Limb (tissue), 2 donors: ENCODE data around the gene C11orf52.
"Not testable (repeated sequence)": the region's sequence is repeated elsewhere in the genome, so short reads cannot be mapped to it uniquely, and the experiment has no call there.

Source experiments
- DNase-seq, 2 donors: peaks; one replicate each; pipeline ENCODE4 v3.0.0-alpha.2; 2016; ENCODE audit errors: extremely low spot score in 2 of 2

Gene C11orf52

DNA sequence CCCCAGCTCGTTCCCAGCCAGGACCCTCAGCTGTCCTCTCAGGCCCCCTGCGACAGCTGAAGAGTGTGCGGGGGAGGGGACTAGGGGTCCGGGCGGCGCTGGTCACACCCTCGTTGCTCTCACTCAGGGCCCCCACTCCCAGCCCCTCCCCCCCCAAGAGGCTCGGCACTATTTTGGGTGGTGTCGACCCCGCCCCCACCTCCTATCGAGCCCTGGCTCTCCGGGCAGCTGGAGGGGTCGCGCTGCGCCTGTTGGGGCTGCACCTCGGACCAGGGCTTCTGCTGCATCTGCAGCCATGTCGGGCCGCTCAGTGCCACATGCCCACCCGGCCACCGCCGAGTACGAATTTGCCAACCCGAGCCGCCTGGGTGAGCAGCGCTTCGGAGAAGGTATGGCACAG is 6.2 kb upstream of the C11orf52 start, which contains the start of gene HSPB2:
HSPB2 (plus strand) TSS at position 200 of the 400 bp plus-strand sequence; CDS start at position 296, 96 bp downstream.
- peak; percentile 28 to 71 for DNase-seq

DNA sequence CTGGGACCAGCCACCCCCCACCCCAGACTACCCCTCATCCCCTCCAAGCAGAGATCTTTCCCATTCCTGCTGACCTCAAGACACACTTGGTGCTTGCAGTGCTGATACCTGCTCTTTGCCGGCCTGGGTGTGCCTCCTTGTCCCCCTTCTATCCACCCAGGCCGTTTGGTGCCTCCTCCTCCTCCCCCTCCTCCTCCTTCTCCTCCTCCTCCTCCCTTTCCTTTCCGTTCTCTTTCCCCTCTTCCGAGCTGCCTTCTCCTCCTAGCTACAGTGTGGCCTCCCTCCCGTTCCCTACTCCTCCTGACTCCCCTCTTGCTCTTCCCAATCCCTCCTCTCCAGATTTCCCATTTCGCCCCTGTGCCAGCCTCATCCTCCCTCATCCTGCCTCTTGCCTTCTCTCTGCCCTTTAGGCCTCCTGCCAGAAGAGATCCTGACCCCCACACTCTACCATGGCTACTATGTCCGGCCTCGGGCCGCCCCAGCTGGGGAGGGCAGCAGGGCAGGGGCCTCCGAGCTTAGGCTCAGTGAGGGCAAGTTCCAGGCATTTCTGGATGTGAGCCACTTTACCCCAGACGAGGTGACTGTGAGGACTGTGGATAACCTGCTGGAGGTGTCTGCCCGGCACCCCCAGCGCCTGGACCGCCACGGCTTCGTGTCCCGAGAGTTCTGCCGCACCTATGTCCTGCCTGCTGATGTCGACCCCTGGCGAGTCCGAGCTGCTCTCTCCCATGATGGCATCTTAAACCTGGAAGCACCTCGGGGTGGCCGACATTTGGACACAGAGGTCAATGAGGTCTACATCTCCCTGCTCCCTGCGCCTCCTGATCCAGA is 5.5 kb upstream of the C11orf52 start:
- peak in 1 of 2 donors; percentile 46 for DNase-seq

DNA sequence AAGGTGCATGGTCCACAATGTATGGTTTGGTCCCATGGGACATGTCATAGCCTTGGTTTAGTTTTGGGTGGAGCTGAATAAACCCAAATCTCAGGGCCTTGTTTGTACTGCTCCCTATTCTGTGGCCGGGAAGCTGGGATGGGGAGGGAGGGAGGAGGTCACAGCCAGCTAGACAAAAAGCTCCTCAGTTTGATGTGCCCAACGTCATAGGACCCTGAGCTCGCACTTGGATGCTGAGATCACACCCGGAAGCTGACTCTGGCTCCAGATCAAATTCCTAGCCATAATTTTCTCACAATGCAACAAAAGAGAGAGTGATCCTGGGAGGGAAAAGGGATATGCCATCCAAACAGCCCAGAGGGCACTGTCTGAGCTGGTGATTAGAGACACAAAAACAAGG is 4.7 kb upstream of the C11orf52 start:
- DNase-seq: peak in 1 of 2 donors; percentile 29

DNA sequence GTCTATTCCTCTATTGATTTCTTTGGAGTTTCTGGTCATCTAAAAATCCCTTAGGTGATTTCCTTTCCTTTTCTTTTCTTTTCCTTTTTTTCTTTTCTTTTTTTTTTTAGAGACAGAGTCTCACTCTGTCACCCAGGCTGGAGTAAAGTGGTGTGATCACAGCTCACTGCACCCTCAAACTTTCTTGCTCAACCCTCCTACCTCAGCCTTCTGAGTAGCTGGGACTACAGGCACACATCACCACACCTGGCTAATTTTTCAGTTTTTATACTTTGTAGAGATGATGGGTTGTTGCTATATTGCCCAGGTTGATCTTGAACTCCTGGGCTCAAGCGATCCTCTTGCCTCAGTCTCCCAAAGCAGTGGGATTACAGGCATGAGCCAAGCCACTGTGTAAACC is 1.9 kb upstream of the C11orf52 start:
- DNase-seq: no peak

- no peak for DNase-seq
These were observed 1.4 kb upstream of the C11orf52 start for GRCh38 chr11:111917312-111917711.

- DNase-seq: no peak
These were observed 925 bp upstream of the C11orf52 start for GRCh38 chr11:111917788-111918187.

- no peak for DNase-seq
These were observed 2.2 kb downstream of the C11orf52 start for GRCh38 chr11:111920908-111921307.

- DNase-seq: no peak
These were observed 3.0 kb downstream of the C11orf52 start for GRCh38 chr11:111921541-111922230.

DNA sequence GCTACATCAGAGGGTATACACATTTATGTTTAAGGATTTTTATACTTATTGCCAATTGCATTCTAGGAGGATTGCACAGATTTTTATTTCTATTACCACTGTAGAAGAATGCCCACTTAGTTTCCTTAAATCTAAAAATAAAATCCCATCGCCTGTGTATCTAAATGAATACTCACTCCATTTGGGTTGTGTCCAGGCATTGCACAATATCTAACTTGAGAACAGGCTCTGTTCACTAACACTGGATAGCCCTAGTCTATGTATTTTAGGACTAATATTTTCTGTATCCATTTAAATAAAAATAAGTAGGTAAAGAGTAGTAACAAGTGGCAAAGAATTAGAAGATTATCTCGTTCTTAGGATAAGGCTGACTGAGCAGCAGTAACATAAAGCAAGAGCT is 4.1 kb downstream of the C11orf52 start:
- no peak for DNase-seq

DNA sequence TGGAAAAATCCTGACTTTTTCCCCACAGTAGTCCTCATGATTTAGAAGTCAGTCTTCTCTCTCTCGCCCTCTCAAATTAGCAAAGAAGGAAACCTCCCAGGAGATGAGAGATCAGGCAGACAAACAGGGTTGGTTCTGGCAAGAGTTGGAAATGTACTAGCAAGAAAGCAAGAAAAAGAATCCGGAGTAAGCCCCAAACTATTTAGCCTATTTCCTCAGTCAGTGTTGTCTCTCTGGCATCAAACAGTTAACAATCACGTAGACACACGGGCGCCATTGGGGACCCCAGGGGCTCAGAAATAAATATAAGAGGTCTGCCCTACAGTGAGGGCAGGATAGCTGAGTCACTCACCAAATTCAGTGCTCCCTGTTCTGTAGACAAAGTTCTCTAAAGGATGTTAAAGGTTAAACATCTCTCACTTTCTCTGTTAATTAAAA is 4.7 kb downstream of the C11orf52 start:
- DNase-seq: no peak

DNA sequence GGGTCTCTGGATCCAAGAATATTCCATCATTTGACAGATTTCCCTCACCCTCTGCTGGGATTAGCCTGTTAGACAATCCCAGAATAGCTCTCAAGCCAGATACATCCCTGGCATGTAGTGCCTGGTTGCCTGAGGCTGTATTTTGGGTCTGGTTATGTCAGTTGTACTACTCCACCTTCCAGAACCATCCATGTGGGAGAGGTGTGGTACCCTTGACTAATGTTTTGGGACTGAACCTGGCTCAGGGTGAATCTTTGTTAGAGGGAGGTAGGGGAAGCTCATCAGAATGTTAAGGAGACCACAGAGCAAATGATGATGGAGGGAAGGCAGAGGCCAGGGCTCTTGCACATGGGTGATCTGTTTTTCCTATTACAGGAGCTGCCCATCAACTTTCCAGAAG is 5.2 kb downstream of the C11orf52 start:
- DNase-seq: no peak

DNA sequence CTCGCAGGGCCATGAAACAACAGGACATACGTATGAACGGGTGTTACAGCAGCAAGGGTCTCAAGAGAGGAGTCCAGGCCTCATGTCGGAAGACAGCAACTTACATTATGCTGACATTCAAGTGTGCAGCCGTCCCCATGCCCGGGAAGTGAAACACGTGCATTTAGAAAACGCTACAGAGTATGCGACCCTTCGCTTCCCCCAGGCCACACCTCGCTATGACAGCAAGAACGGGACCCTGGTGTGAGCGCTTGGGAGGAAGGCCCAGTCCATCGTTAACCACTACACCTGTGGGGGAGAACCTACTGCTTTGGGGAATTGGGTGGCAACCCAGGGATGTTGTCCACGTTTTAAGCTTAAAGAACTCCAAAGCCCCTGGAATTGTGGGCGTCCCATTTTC is 7.2 kb downstream of the C11orf52 start:
- no peak for DNase-seq

DNA sequence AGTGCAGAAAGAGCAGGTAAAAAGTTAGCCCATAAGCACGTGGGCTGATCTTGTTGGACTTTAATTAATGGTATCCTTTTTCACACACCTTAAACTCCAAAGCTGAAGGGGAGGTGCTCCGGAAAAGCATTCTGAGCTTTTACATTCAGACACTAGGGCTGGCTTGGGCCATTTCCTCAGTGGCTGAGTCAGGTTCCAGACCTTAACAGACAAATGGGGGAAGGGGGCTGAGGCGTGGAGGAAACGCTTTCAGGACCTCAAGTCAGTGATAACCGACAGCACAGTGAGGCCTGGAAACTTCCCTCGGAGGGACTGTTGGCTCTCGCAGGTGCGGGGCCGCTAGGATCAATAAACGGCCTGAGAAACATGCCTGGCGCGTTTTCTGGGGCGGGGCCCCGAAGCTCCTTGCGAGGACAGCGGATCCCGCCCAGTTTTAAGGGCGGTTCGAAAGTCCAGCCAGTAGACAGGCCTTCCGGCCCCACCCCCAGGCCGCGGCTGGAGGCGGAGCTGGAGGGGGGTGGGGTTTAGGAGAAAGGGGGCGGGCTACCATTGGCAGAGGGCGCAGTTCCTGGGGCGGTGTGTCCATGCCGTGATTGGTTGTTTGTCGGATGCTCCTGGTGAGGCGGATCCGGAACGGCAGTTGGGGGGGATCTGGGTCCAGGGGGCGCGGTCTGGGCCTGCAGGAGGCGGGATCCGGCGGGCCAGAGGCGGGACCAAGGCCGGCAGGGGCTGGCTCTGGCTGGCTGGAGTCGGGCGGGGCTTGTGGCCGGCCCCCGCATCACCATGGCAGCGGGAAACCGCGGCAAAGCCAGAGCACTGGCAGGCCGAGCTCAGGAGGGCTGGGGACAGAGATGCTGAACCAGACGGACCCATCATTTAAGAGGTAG is 8.0 kb downstream of the C11orf52 start:
- peak; percentile 96 to 98 for DNase-seq

GRCh38 chr11:111930472-111930871 is 11.8 kb downstream of the C11orf52 start:
- no peak for DNase-seq

- no peak for DNase-seq
These were observed 13.9 kb downstream of the C11orf52 start for GRCh38 chr11:111932611-111932950.

GRCh38 chr11:111933176-111933575 is 14.5 kb downstream of the C11orf52 start:
- not testable (repeated sequence) for DNase-seq

GRCh38 chr11:111933872-111934271 is 15.2 kb downstream of the C11orf52 start:
- DNase-seq: no peak

DNA sequence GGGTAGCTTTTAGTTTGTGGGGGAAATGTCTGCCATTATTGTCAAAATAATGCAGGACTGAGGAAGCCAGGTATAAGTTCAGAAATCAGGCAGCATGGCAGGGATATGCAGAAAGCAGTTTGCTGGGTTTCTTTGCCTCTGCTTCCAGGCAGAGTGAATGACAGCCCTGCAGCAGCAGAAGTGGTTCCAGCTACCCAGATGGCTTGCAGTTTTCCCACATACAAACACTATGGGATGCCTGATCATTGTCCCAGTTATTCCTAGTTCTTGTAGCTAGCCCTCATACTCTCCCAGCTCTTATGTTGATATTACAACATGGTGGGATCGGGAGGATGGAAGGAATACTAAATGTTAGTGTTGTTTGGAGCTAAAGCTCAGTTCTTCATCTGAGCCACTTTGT is 15.6 kb downstream of the C11orf52 start:
- DNase-seq: no peak

- DNase-seq: no peak
These were observed 16.8 kb downstream of the C11orf52 start for GRCh38 chr11:111935317-111936039.

- no peak for DNase-seq
These were observed 17.4 kb downstream of the C11orf52 start for GRCh38 chr11:111936040-111936540.

DNA sequence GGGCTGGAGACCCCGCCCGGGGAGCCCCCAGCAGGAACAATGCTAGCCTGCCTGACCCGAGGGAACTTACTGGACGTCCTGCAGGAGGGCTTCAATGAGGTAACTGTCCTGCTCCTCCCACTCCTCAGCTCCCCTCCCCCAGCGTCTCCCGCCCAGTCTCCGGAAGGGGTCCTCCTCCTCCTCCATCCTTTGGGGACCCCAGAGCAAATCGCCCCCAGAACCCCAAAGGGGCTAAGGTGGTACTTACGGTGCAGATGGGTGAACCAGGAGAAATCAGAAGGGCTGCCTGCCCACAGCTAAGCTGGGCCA is 18.7 kb downstream of the C11orf52 start:
- no peak for DNase-seq
